Measurements from ENCODE around the gene PRSS33.

Gene PRSS33

DNA sequence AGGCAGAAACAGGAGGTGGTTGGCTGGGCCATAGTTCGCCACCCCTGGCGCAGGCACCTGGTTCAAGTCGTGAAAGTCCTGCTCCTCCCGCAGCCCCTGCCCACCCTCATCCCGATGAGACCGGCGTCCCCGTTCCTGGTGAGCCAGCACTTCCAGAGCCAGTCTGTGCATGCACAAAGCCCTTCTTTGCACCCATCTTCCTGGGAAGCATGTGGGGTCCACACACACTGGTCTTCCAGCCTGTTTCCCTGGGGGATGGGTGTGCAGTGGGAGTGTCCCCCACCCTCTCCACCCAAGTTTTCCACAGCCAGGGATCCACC, 41.1 kb upstream of the PRSS33 start:
- Histone ChIP-seq H3K4me1 (ENCODE audit: control insufficient read depth, insufficient read depth, low read length, poor library complexity, severe bottlenecking) (no peaks in the 10 kb centered on the region), H3K4me3 (ENCODE audit: extremely low read depth, insufficient read depth, low read length, poor library complexity, severe bottlenecking) (no peak overlapping the region), H3K36me3 (ENCODE audit: control insufficient read depth, insufficient read depth, low read length) (no peaks in the 10 kb centered on the region), H3K27ac (ENCODE audit: low read depth, low read length, severe bottlenecking) (no peak overlapping the region), H3K9me3 (ENCODE audit: control insufficient read depth, low read length) (no peaks in the 10 kb centered on the region)
- WGBS, 2 experiments (ENCODE audit: insufficient coverage in 2 of 2), result 89 to 95% methylated on average over 8 of the region's 8 CpGs

DNA sequence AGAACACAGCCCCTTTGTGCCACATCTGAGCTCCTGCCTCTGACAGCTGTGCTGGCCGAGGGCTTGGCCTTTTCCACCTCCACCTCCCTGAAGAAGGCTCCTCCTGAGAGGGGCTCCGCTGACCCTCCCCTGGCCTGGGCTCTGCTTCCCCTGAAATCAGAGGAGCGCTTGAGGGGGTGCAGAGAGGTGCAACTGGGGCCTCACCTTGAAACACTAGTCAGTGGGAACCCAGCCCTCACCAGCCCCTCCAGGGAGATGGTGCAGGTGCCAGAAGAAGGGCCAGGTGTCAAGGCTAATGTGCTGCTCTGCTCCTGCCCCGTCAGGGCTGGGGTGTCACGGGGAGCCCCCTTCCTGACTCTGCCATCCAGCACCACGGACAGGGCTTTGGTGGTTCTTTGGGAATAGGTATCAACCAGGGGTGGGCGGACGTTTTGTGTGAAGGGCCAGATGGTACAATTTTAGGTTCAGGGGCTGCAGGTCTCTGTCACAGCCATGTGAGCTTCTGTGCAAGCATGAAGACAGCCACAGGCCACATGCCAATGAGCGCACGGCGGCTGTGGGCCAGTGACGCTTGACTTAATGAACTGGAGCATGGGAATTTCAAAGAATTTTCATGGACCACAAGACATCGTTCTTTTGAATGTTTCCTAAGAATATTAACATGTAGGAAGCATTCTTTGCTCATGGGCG, 40.6 kb upstream of the PRSS33 start:
- H3K9me3 ChIP-seq (ENCODE audit: control insufficient read depth, low read length), result no peaks in the 10 kb centered on the region
- no peak overlapping the region for H3K27ac ChIP-seq (ENCODE audit: low read depth, low read length, severe bottlenecking)
- H3K36me3 ChIP-seq (ENCODE audit: control insufficient read depth, insufficient read depth, low read length), result no peaks in the 10 kb centered on the region
- no peak overlapping the region for H3K4me3 ChIP-seq (ENCODE audit: extremely low read depth, insufficient read depth, low read length, poor library complexity, severe bottlenecking)
- no peaks in the 10 kb centered on the region for H3K4me1 ChIP-seq (ENCODE audit: control insufficient read depth, insufficient read depth, low read length, poor library complexity, severe bottlenecking)
- 84% methylated on average over 14 of the region's 14 CpGs for WGBS, 2 experiments (ENCODE audit: insufficient coverage in 2 of 2)

- Histone ChIP-seq H3K4me3 (ENCODE audit: extremely low read depth, insufficient read depth, low read length, poor library complexity, severe bottlenecking) (no peak overlapping the region), H3K36me3 (ENCODE audit: control insufficient read depth, insufficient read depth, low read length) (no peaks in the 10 kb centered on the region), H3K4me1 (ENCODE audit: control insufficient read depth, insufficient read depth, low read length, poor library complexity, severe bottlenecking) (no peaks in the 10 kb centered on the region), H3K9me3 (ENCODE audit: control insufficient read depth, low read length) (no peaks in the 10 kb centered on the region), H3K27ac (ENCODE audit: low read depth, low read length, severe bottlenecking) (no peak overlapping the region)
- WGBS, 2 experiments (ENCODE audit: insufficient coverage in 2 of 2), result 89 to 94% methylated on average over 12 to 15 of the region's 15 CpGs
Observed at GRCh38 chr16:2827374-2827791, 40.0 kb upstream of the PRSS33 start.

DNA sequence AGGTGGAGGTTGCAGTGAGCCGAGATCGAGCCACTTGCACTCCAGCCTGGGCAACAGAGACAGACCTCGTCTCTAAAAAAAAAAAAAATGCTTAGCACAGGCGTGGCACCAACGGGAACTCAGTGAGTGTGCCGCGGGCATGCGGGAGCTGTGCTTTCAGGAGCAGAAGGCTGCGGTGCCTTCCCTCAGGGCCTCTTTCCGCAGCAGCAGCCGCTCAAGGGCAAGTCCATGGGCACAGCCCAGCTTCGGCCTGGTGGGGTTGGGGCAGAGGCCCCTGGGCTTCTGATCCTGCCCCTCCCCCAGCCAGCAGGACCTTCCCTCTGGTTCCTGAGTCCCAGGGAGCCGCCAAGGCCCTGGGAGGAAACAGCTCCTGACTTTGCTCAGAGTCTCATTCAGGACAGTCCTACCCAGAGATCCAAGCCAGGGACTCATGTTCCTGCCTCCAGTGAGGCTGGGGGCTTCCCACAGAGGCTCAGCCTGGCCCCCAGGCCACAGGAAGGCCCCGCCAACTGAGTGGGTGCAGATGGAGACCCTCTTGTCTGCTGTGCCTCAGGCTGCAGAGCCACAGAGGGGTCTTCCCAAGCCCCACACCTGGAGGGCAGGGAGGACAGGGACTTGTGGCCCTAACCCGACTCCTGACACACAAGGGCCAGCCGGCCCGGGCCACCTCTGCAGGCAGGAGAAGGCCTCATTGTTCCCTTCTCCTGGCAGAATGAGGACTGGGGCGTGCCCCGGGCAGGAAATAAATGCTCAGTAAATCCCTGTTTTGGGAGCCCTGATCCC, 39.4 kb upstream of the PRSS33 start:
- Histone ChIP-seq H3K36me3 (ENCODE audit: control insufficient read depth, insufficient read depth, low read length) (no peaks in the 10 kb centered on the region), H3K9me3 (ENCODE audit: control insufficient read depth, low read length) (no peaks in the 10 kb centered on the region), H3K27ac (ENCODE audit: low read depth, low read length, severe bottlenecking) (no peak overlapping the region), H3K4me1 (ENCODE audit: control insufficient read depth, insufficient read depth, low read length, poor library complexity, severe bottlenecking) (no peaks in the 10 kb centered on the region), H3K4me3 (ENCODE audit: extremely low read depth, insufficient read depth, low read length, poor library complexity, severe bottlenecking) (no peak overlapping the region)
- 83 to 89% methylated on average over 15 to 19 of the region's 19 CpGs for WGBS, 2 experiments (ENCODE audit: insufficient coverage in 2 of 2)

- 90 to 92% methylated on average over 8 to 10 of the region's 11 CpGs for WGBS, 2 experiments (ENCODE audit: insufficient coverage in 2 of 2)
- no peaks in the 10 kb centered on the region for H3K9me3 ChIP-seq (ENCODE audit: control insufficient read depth, low read length)
- H3K36me3 ChIP-seq (ENCODE audit: control insufficient read depth, insufficient read depth, low read length), result no peaks in the 10 kb centered on the region
- no peak overlapping the region for H3K27ac ChIP-seq (ENCODE audit: low read depth, low read length, severe bottlenecking)
- no peaks in the 10 kb centered on the region for H3K4me1 ChIP-seq (ENCODE audit: control insufficient read depth, insufficient read depth, low read length, poor library complexity, severe bottlenecking)
- H3K4me3 ChIP-seq (ENCODE audit: extremely low read depth, insufficient read depth, low read length, poor library complexity, severe bottlenecking), result no peak overlapping the region
Observed at GRCh38 chr16:2825906-2826305, 38.5 kb upstream of the PRSS33 start.

- H3K27ac ChIP-seq (ENCODE audit: low read depth, low read length, severe bottlenecking), result no peak overlapping the region
- H3K4me1 ChIP-seq (ENCODE audit: control insufficient read depth, insufficient read depth, low read length, poor library complexity, severe bottlenecking), result no peaks in the 10 kb centered on the region
- H3K4me3 ChIP-seq (ENCODE audit: extremely low read depth, insufficient read depth, low read length, poor library complexity, severe bottlenecking), result no peak overlapping the region
- no peaks in the 10 kb centered on the region for H3K36me3 ChIP-seq (ENCODE audit: control insufficient read depth, insufficient read depth, low read length)
- H3K9me3 ChIP-seq (ENCODE audit: control insufficient read depth, low read length), result no peaks in the 10 kb centered on the region
- 78 to 87% methylated on average over 8 to 17 of the region's 26 CpGs for WGBS, 2 experiments (ENCODE audit: insufficient coverage in 2 of 2)
Observed at GRCh38 chr16:2825049-2825742, 37.8 kb upstream of the PRSS33 start.

DNA sequence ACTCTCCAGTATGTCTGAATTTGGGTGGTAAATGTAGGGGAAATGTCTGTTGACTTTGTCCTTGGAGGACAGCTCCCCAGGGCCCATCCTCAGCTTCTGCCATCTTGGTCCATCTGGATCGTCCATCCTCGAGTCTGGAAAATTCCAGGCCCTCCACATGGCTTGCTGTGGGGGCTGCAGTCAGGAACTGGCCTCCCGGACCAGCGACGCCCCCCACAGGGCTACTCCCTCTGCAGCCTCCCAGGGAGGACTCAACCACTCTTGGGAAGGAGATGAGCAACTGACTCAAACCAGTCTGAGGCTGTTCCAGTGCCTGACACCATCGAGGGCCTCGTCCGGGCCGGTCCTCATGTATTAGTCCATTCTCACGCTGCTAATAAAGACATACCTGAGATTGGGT, 37.3 kb upstream of the PRSS33 start:
- Histone ChIP-seq H3K36me3 (ENCODE audit: control insufficient read depth, insufficient read depth, low read length) (no peaks in the 10 kb centered on the region), H3K9me3 (ENCODE audit: control insufficient read depth, low read length) (no peaks in the 10 kb centered on the region), H3K4me3 (ENCODE audit: extremely low read depth, insufficient read depth, low read length, poor library complexity, severe bottlenecking) (no peak overlapping the region), H3K27ac (ENCODE audit: low read depth, low read length, severe bottlenecking) (no peak overlapping the region), H3K4me1 (ENCODE audit: control insufficient read depth, insufficient read depth, low read length, poor library complexity, severe bottlenecking) (no peaks in the 10 kb centered on the region)
- 79 to 91% methylated on average over 6 to 8 of the region's 10 CpGs for WGBS, 2 experiments (ENCODE audit: insufficient coverage in 2 of 2)

GRCh38 chr16:2822496-2822895, 35.1 kb upstream of the PRSS33 start:
- H3K4me3 ChIP-seq (ENCODE audit: extremely low read depth, insufficient read depth, low read length, poor library complexity, severe bottlenecking), result no peak overlapping the region
- no peak overlapping the region for H3K27ac ChIP-seq (ENCODE audit: low read depth, low read length, severe bottlenecking)
- H3K4me1 ChIP-seq (ENCODE audit: control insufficient read depth, insufficient read depth, low read length, poor library complexity, severe bottlenecking), result no peaks in the 10 kb centered on the region
- no peaks in the 10 kb centered on the region for H3K9me3 ChIP-seq (ENCODE audit: control insufficient read depth, low read length)
- no peaks in the 10 kb centered on the region for H3K36me3 ChIP-seq (ENCODE audit: control insufficient read depth, insufficient read depth, low read length)
- 83 to 98% methylated on average over 3 to 4 of the region's 4 CpGs for WGBS, 2 experiments (ENCODE audit: insufficient coverage in 2 of 2)

GRCh38 chr16:2822158-2822495, 34.8 kb upstream of the PRSS33 start:
- Histone ChIP-seq H3K4me1 (ENCODE audit: control insufficient read depth, insufficient read depth, low read length, poor library complexity, severe bottlenecking) (no peaks in the 10 kb centered on the region), H3K4me3 (ENCODE audit: extremely low read depth, insufficient read depth, low read length, poor library complexity, severe bottlenecking) (no peak overlapping the region), H3K27ac (ENCODE audit: low read depth, low read length, severe bottlenecking) (no peak overlapping the region), H3K36me3 (ENCODE audit: control insufficient read depth, insufficient read depth, low read length) (no peaks in the 10 kb centered on the region), H3K9me3 (ENCODE audit: control insufficient read depth, low read length) (no peaks in the 10 kb centered on the region)
- WGBS, 2 experiments (ENCODE audit: insufficient coverage in 2 of 2), result 88 to 90% methylated on average over 2 to 4 of the region's 8 CpGs

DNA sequence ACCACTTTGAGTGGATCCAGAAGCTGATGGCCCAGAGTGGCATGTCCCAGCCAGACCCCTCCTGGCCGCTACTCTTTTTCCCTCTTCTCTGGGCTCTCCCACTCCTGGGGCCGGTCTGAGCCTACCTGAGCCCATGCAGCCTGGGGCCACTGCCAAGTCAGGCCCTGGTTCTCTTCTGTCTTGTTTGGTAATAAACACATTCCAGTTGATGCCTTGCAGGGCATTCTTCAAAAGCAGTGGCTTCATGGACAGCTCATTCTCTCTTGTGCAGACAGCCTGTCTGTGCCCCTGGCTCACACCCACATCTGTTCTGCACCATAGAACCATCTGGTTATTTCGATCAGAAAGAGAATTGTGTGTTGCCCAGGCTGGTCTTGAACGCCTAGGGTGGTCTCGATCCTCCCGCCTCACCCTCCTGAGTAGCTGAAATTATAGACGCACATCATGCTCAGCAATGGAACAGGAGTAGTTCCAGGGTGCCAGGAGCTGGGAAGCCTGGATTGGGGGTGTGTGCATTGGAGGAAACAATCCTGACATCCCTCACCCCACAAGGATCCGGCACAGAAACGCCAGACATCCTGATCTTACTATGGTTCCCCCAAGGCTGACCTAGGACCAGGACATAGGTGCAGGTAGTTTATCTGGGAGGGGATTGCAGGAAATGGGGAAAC, 34.3 kb upstream of the PRSS33 start:
- Histone ChIP-seq H3K4me3 (ENCODE audit: extremely low read depth, insufficient read depth, low read length, poor library complexity, severe bottlenecking) (no peak overlapping the region), H3K9me3 (ENCODE audit: control insufficient read depth, low read length) (no peaks in the 10 kb centered on the region), H3K27ac (ENCODE audit: low read depth, low read length, severe bottlenecking) (no peak overlapping the region), H3K4me1 (ENCODE audit: control insufficient read depth, insufficient read depth, low read length, poor library complexity, severe bottlenecking) (no peaks in the 10 kb centered on the region), H3K36me3 (ENCODE audit: control insufficient read depth, insufficient read depth, low read length) (no peaks in the 10 kb centered on the region)
- 67 to 84% methylated on average over 3 to 7 of the region's 9 CpGs for WGBS, 2 experiments (ENCODE audit: insufficient coverage in 2 of 2)

Data from mesodermal cell (in vitro differentiated cells).